GM19238 (cell line): ENCODE data around the gene SOWAHB.

Experiments used
- DNase-seq: peaks from one replicate; pipeline ENCODE4 v3.0.0; 2011; ENCODE audit warnings: low spot score; ENCODE audit not compliant: insufficient read length

The SOWAHB gene, protein sequence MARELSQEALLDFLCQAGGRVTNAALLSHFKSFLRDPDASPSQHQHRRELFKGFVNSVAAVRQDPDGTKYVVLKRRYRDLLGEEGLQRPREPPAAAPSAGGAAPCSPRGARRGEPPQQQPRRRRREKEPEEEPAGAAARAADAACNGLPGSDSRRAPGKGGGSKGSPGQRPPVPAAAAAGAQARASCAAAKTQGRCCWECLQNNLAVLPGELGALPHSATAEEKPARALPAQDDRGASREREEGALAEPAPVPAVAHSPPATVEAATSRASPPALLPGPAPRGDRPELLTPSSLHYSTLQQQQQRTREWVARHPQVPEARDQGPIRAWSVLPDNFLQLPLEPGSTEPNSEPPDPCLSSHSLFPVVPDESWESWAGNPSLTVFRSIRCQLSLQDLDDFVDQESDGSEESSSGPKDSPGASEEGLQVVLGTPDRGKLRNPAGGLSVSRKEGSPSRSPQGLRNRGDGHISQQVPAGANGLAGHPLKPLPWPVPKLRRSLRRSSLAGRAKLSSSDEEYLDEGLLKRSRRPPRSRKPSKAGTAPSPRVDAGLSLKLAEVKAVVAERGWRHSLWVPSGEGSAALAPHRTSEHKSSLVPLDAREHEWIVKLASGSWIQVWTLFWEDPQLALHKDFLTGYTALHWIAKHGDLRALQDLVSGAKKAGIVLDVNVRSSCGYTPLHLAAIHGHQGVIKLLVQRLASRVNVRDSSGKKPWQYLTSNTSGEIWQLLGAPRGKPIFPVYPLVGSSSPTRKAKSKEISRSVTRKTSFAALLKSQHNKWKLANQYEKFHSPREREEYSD

DNA sequence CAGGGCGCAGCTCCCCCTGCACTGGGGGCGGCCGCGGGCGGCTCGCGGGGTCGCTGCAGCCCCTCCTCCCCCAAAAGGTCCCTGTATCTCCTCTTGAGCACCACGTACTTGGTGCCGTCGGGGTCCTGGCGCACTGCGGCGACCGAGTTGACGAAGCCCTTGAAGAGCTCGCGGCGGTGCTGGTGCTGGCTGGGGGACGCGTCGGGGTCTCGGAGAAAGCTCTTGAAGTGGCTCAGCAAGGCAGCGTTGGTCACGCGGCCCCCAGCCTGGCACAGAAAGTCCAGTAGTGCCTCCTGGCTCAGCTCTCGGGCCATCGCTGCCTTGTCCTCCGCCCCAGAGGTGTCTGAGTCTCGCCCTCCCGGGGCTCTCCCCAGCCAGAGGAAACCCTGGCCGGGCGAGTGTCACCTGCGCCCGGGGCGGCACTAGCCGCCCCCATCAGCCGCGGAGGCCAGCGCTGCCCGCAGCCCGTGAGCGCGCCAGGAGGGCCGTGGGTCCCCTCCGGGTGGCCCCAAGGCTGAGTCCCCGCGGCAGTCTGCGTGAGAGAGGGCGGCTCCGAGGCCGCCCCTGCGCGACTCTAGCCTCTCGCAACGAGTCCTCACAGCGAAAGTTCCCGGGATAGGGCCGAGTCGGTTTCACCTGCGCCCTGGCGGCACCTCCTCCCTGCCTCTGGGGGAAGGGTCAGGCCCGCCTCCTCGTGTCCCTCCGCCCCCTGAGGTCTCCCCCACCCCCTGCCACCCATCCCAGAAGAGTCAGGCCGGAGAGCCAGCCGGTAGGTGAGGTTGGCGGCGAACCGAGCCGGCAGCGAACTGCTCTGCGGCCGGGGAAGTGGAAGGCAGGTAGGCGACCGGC is at the start of gene SOWAHB:
Gene SOWAHB (minus strand): TSS at position 609 of the 849 bp plus-strand sequence. CDS start 295 bp downstream, at position 314.
- DNase-seq, result peak; percentile 30

- no peak for DNase-seq
These were observed 49.4 kb upstream of the SOWAHB start for GRCh38 chr4:76947369-76947768.

DNA sequence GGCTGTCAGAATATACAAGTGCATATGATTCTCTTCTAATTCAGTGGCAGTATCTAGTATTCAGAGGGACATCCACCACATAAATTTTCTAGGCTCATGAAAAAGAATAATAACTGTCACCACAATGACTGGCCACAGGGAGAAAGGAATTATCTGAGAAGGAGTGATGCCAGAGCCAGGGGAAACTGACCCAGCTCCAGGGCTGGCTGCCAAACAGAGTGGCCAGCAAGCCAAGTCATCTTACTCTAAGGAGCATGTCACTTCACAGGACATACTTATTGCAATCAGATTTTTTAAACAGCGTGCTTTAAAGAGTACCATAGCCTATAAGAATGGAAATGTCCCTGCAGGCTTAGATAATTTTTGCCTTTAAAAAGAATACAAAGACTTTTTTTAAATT is 45.8 kb upstream of the SOWAHB start:
- no peak for DNase-seq

DNA sequence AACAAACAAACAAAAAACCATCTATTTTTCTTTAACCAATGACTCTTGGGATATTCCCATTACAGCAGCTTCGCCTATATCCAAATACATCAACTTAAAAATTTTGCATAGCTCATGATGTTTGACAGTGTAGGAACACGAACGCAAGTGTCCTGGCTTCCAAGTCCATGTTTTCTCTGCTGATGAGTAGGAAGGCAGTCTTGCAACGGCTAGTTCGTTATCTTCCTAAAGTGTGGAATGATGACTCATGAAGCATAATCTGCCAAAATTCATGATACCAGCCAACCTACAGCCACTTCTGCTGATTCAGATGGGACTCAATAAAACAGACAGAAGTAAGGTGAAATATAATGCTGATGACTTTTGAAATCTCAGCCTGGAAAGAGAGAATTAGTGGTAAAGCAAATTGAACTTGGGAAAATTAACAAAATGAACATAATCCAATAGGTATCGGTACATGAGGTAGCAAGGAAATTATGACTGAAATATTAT is 45.2 kb upstream of the SOWAHB start:
- no peak for DNase-seq

DNA sequence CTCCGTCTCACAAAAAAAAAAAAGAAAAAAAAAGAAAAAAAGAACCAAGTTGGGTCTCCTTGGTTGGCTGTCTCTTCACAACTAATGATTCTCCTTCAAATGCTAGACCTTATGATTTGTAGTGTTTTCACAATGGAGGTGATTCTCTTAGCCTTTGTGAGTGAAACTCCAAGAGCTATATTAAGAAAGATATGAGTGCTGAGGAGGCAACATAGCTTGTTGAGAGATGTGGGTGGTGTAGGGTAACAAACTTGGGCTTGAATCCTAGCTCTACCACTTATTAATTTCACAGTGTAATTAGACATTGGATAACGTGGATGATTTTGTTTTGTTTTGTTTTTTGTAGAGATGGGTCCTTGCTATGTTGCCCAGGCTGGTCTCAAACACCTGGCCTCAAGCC is 41.2 kb upstream of the SOWAHB start:
- DNase-seq, result no peak

GRCh38 chr4:76931576-76932276 is 33.8 kb upstream of the SOWAHB start:
- DNase-seq, result no peak

- no peak for DNase-seq
These were observed 33.1 kb upstream of the SOWAHB start for GRCh38 chr4:76931087-76931486.

DNA sequence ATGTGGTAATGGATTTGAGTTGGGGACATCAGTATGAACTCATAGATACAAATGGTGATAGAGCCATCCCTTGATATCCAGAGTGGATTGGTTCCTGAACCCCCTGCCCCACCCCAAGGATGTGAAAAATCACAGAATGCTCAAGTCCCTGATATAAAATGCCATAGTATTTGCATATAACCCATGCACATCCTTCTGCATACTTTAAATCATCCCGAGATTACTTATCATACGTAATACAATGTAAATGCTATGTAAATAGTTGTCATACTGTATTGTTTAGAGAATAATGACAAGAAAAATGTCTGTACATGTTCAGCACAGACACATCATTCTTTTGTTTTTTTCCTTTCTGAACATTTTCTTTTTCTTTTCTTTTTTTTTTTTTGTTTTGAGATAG is 32.7 kb upstream of the SOWAHB start:
- no peak for DNase-seq

DNA sequence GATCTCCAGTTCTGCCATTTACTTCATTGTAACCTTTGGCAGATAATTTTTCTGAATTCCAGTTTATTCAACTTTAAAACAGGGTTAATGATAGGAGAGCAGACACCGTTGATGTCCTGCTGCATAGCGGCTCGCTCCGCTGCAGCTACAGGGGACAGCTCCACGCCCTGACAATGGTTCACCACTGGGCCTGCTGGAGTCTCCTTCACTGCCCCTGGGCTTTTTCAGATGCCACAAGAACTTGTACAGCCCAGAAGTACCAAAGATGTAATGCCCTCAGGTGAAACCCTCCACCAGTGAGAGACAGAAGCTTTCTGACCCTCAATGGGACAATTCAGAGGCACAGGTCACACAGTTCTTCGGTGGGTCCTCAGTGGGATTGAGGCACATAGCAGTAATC is 28.9 kb upstream of the SOWAHB start:
- no peak for DNase-seq

DNA sequence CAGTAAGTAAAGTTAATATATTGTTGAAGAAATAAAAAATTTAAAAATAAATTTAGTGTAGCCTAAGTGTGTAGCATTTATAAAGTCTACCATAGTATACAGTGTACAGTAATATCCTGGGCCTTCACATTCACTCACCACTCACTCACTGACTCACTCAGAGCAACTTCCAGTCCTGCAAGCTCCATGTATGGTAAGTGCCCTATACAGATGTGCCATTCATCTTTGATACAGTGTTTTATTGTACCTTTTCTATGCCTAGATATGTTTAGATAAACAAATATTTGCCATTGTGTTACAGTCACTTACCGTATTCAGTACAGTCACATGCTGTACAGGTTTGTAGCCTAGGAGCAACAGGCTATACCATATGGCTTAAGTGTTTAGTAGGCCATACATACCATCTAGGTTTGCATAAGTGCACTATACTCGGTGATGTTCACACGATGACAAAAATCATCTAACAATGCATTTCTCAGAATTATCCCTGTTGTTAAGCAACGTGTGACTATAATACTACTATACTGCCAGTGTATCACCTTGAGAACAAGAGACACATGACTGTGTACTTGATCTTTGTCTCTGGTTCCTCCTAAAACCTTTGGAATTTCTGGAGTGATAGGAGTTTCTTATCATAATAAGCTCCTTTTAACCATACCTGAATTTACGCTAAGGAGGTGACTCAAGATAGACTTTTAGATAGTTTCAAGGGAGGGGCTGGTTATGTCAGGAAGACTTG is 25.8 kb upstream of the SOWAHB start:
- no peak for DNase-seq

- DNase-seq, result no peak
These were observed 22.8 kb upstream of the SOWAHB start for GRCh38 chr4:76920715-76921114.

- DNase-seq, result no peak
These were observed 11.8 kb upstream of the SOWAHB start for GRCh38 chr4:76909711-76910110.

DNA sequence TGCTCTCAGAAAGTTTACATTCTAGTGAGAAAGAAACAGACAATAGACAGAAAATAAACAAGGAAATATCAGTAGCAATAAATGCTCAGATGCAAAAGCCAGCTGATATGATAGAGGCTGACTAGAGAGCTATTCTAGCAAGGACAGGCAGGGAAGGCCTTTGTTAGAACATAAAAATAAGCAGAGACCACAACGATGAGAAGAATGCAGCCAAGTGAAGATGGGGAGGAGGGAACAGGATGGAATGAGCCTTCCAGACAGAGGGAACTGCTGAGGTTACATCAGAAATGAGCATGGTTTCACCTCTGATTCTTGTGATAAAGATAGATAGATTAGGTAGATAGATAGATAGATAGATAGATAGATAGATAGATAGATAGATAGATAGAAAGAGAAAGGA is 7.6 kb upstream of the SOWAHB start:
- no peak for DNase-seq

DNA sequence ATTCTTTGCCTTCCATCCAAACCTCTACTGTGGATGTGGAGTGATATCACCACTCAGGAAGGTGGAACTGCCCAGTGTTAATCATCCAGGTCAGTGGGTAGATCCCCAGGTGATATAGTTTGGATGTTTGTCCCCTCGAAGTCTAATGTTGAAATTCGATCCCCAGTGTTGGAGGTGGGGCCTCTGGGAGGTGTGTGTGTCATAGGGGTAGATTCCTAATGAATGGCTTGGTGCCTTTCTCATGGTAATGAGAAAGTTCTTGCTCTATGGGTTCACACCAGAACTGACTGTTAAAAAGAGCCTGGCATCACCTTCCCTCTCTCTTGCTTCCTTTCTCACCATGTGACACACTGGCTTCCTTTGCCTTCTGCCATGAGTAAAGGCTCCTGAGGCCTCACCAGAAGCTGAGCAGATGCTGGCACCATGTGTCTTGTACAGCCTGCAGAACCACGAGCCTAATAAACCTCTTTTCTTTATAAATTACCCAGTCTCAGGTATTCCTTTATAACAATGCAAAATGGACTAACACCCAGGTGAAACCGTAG is 6.8 kb upstream of the SOWAHB start:
- DNase-seq, result no peak

DNA sequence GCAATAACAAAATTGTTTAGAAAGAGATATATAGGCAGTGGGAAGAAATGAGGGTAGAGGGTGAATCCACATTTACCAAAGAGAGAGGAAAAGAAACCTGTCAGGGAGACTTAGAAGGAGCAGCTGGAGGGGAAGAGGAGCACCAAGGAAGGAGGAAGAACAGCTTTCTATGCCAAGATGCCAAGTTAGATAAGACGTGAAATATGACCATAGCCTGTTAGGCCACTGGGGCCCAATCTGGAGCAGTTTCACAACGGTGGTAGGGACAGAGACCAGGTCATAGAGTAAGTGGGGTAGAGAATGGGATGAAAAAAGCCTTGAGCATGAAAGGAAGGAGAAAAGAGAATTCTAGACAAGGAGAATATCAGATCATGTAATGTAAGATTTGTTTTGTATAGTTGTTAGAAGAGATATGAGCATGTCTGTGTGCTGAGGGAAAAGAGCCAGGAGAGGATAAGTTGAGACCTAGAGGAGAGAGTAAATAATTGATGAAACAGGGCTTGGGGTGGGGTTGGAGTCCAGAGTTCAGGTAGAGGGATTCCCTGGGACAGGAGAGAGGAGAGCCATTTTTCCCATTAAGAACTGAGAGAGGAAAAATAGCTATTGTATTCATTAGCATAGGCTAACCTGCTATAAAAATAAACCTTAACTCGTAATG is 4.4 kb upstream of the SOWAHB start:
- DNase-seq, result no peak

DNA sequence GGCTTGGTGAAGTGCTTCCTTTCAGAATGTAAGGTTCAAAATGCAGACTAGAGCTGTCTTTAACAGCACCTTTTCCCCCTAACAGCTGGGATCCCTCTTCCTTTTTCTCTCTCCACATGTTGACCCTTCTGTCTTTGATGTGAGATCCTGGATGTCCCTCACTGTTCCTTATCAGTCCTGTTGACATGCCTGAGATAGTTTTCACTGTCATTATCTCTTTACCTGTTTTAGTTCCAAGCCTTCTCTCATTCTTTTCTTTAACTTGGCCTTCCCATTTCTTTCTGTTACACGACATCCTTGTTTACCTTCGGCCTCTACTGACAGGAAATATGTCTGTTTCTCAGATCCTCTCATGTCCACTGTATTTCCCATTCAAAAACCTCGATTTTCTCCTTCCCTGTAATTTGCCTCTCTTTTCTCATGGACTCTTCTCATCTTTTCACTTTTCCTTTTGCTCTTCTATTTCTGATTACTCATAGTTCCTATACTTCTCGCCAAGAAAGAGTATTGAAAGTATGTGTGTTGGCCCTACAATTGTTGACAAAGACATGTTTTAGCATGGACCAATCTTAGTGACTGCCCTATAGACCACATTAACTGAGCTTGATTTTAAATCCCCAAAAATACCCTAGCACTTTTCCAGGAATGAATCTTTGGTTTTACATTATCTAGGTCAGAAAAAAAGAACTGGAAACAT is 1.2 kb upstream of the SOWAHB start:
- DNase-seq, result no peak

DNA sequence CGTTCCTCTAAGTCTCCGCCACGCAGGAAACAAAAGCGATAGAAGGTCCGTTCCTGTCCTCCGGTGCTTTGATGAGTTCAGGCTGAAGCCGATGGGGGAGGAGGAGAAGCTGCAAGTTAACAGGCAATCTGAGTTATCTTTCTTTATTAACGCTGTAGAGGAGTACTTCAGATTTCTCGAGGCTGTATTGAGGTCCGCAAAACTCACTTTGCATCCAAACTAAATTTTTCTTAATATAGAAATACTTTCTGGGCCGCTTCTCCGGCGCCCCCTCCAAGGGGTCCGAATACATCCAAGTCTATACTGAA is 395 bp upstream of the SOWAHB start:
- DNase-seq, result no peak

GRCh38 chr4:76896614-76897535 is 1.1 kb downstream of the SOWAHB start:
- peak; percentile 12 for DNase-seq
